ENCODE data around the gene COBL. TPM values are rescaled to one million over a fixed set of nuclear protein-coding genes. Genes with fewer than 3 reads are reported as not detected.

Gene COBL
- total RNA-seq, 1 donor from 2014 or later, result 0.05 TPM

GRCh38 chr7:51082940-51083533, 233.6 kb downstream of the COBL start:
- Mint-ChIP-seq H3K27me3 (ENCODE audit: low read depth) (peaks cover 2% of the 10 kb centered on the region), H3K4me3 (no peak overlapping the region), H3K36me3 (ENCODE audit: low read depth) (no peaks in the 10 kb centered on the region), H3K9me3 (no peaks in the 10 kb centered on the region), H3K27ac (ENCODE audit: unreplicated experiment) (no peak overlapping the region), H3K4me1 (peaks cover 16% of the 10 kb centered on the region)
- TF ChIP-seq, protein P1, sequence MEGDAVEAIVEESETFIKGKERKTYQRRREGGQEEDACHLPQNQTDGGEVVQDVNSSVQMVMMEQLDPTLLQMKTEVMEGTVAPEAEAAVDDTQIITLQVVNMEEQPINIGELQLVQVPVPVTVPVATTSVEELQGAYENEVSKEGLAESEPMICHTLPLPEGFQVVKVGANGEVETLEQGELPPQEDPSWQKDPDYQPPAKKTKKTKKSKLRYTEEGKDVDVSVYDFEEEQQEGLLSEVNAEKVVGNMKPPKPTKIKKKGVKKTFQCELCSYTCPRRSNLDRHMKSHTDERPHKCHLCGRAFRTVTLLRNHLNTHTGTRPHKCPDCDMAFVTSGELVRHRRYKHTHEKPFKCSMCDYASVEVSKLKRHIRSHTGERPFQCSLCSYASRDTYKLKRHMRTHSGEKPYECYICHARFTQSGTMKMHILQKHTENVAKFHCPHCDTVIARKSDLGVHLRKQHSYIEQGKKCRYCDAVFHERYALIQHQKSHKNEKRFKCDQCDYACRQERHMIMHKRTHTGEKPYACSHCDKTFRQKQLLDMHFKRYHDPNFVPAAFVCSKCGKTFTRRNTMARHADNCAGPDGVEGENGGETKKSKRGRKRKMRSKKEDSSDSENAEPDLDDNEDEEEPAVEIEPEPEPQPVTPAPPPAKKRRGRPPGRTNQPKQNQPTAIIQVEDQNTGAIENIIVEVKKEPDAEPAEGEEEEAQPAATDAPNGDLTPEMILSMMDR (conservative IDR thresholded peaks at IDR 0.05), result no peak
- DNase-seq (ENCODE audit: low read depth, low spot score), result no peak

- DNase-seq (ENCODE audit: low read depth, low spot score), result no peak
- H3K36me3 Mint-ChIP-seq (ENCODE audit: low read depth), result no peaks in the 10 kb centered on the region
- peaks cover 2% of the 10 kb centered on the region for H3K27me3 Mint-ChIP-seq (ENCODE audit: low read depth)
- H3K4me1 Mint-ChIP-seq, result peaks cover 16% of the 10 kb centered on the region
- no peak overlapping the region for H3K27ac Mint-ChIP-seq (ENCODE audit: unreplicated experiment)
- TF ChIP-seq, protein P1 (conservative IDR thresholded peaks at IDR 0.05), result no peak
- H3K4me3 Mint-ChIP-seq, result no peak overlapping the region
- no peaks in the 10 kb centered on the region for H3K9me3 Mint-ChIP-seq
Observed at GRCh38 chr7:51082096-51082840, 234.3 kb downstream of the COBL start.

GRCh38 chr7:51081270-51081890, 235.2 kb downstream of the COBL start:
- no peak for DNase-seq (ENCODE audit: low read depth, low spot score)
- peaks cover 16% of the 10 kb centered on the region for H3K4me1 Mint-ChIP-seq
- H3K4me3 Mint-ChIP-seq, result no peak overlapping the region
- H3K27me3 Mint-ChIP-seq (ENCODE audit: low read depth), result peaks cover 2% of the 10 kb centered on the region
- no peaks in the 10 kb centered on the region for H3K36me3 Mint-ChIP-seq (ENCODE audit: low read depth)
- H3K27ac Mint-ChIP-seq (ENCODE audit: unreplicated experiment), result no peak overlapping the region
- no peaks in the 10 kb centered on the region for H3K9me3 Mint-ChIP-seq
- TF ChIP-seq, protein P1 (conservative IDR thresholded peaks at IDR 0.05), result no peak

- no peaks in the 10 kb centered on the region for H3K9me3 Mint-ChIP-seq
- no peaks in the 10 kb centered on the region for H3K36me3 Mint-ChIP-seq (ENCODE audit: low read depth)
- H3K27me3 Mint-ChIP-seq (ENCODE audit: low read depth), result peaks cover 2% of the 10 kb centered on the region
- TF ChIP-seq, protein P1 (conservative IDR thresholded peaks at IDR 0.05), result no peak
- no peak overlapping the region for H3K4me3 Mint-ChIP-seq
- H3K4me1 Mint-ChIP-seq, result peaks cover 16% of the 10 kb centered on the region
- DNase-seq (ENCODE audit: low read depth, low spot score), result no peak
- peak overlapping the region; percentile 27 for H3K27ac Mint-ChIP-seq (ENCODE audit: unreplicated experiment)
Observed at GRCh38 chr7:51080622-51081269, 235.9 kb downstream of the COBL start.

DNA sequence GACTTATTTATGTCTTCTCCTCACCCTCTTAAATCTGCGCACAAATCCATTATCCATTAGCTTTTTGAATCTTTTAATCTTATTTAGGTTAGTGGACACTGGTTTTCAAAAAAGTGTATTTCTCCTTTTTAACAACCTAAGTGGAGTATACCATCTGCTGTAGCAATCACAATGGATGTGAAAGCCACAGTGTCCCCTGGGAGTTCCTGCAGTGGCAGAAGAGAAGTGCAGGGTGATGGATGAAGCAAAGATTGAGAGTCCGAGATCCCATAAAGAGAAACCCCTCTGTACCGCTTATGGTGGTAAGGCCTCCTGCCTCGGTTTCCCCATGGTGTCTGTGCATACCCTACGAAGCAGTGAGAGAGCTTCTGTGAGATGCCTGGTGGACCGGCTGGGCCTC, 236.4 kb downstream of the COBL start:
- peaks cover 2% of the 10 kb centered on the region for H3K27me3 Mint-ChIP-seq (ENCODE audit: low read depth)
- DNase-seq (ENCODE audit: low read depth, low spot score), result no peak
- no peak overlapping the region for H3K27ac Mint-ChIP-seq (ENCODE audit: unreplicated experiment)
- no peaks in the 10 kb centered on the region for H3K36me3 Mint-ChIP-seq (ENCODE audit: low read depth)
- peaks cover 16% of the 10 kb centered on the region for H3K4me1 Mint-ChIP-seq
- no peaks in the 10 kb centered on the region for H3K9me3 Mint-ChIP-seq
- H3K4me3 Mint-ChIP-seq, result no peak overlapping the region
- TF ChIP-seq, protein P1 (conservative IDR thresholded peaks at IDR 0.05), result no peak

All from neural crest cell (in vitro differentiated cells).